ENCODE results near the gene TGFB2.

The TGFB2 gene

GRCh38 chr1:218299416-218299815 lies 45.7 kb upstream of the TGFB2 start:
- no peak overlapping the region for H3K27ac ChIP-seq
- no peaks in the 10 kb centered on the region for H3K27me3 ChIP-seq
- TF ChIP-seq CTCF (IDR thresholded peaks at IDR 0.05): peak in 1 of 2 experiments; percentile 23
- H3K36me3 ChIP-seq: peaks cover 0 to 7% (median 0%) of the 10 kb centered on the region in 3 donors
- intact Hi-C loops (cut with DNase I; ENCODE audit: low total_unique reads): no loop called here
- H3K4me1 ChIP-seq: peaks cover 0 to 7% (median 0%) of the 10 kb centered on the region in 4 donors
- H3K4me3 ChIP-seq: no peak overlapping the region
- H3K9me3 ChIP-seq: no peaks in the 10 kb centered on the region
- DNase-seq: no peak

- no peak for DNase-seq
These were observed 43.9 kb upstream of the TGFB2 start for GRCh38 chr1:218301217-218301616.

GRCh38 chr1:218302155-218302554 lies 43.0 kb upstream of the TGFB2 start:
- Histone ChIP-seq H3K4me1 (peaks cover 0 to 7% (median 0%) of the 10 kb centered on the region in 4 donors), H3K9me3 (no peaks in the 10 kb centered on the region)
- intact Hi-C loops (cut with DNase I; ENCODE audit: low total_unique reads): no loop called here

More at GRCh38 chr1:218301217-218301616, 43.9 kb upstream of the TGFB2 start:
- H3K27ac ChIP-seq: no peak overlapping the region
- H3K9me3 ChIP-seq: no peaks in the 10 kb centered on the region
- no peak for TF ChIP-seq CTCF (IDR thresholded peaks at IDR 0.05)
- intact Hi-C loops (cut with DNase I; ENCODE audit: low total_unique reads): no loop called here
- peaks cover 0 to 12% (median 7%) of the 10 kb centered on the region in 3 donors for H3K36me3 ChIP-seq
- peaks cover 0 to 7% (median 0%) of the 10 kb centered on the region in 4 donors for H3K4me1 ChIP-seq
- H3K27me3 ChIP-seq: no peaks in the 10 kb centered on the region
- H3K4me3 ChIP-seq: no peak overlapping the region

GRCh38 chr1:218303176-218303879 lies 41.8 kb upstream of the TGFB2 start:
- DNase-seq: no peak
- Histone ChIP-seq H3K27ac (no peak overlapping the region), H3K36me3 (peaks cover 0 to 18% (median 7%) of the 10 kb centered on the region in 3 donors), H3K4me1 (peaks cover 0 to 7% (median 0%) of the 10 kb centered on the region in 4 donors), H3K4me3 (no peak overlapping the region), H3K9me3 (no peaks in the 10 kb centered on the region), H3K27me3 (no peaks in the 10 kb centered on the region)
- no peak for TF ChIP-seq CTCF (IDR thresholded peaks at IDR 0.05)
- intact Hi-C loops (cut with DNase I; ENCODE audit: low total_unique reads): no loop called here

More at GRCh38 chr1:218302155-218302554, 43.0 kb upstream of the TGFB2 start:
- H3K4me3 ChIP-seq: no peak overlapping the region
- peaks cover 0 to 12% (median 7%) of the 10 kb centered on the region in 3 donors for H3K36me3 ChIP-seq
- no peaks in the 10 kb centered on the region for H3K27me3 ChIP-seq
- TF ChIP-seq CTCF (IDR thresholded peaks at IDR 0.05): no peak
- H3K27ac ChIP-seq: no peak overlapping the region
- DNase-seq: no peak

GRCh38 chr1:218304281-218305039 lies 40.7 kb upstream of the TGFB2 start:
- Histone ChIP-seq H3K27ac (no peak overlapping the region), H3K9me3 (no peaks in the 10 kb centered on the region), H3K27me3 (no peaks in the 10 kb centered on the region), H3K4me1 (peaks cover 0 to 3% (median 0%) of the 10 kb centered on the region in 4 donors), H3K4me3 (no peak overlapping the region), H3K36me3 (peaks cover 0 to 18% (median 11%) of the 10 kb centered on the region in 3 donors)
- no peak for DNase-seq
- no peak for TF ChIP-seq CTCF (IDR thresholded peaks at IDR 0.05)
- intact Hi-C loops (cut with DNase I; ENCODE audit: low total_unique reads): no loop called here
